T47D (cell line): ENCODE measurements around the gene INPP5B.
"Not testable (repeated sequence)": the region's sequence is repeated elsewhere in the genome, so short reads cannot be mapped to it uniquely, and the experiment has no call there.

Experiments used
- DNase-seq, 2 experiments: peaks; one replicate each; pipeline versions ENCODE4 v3.0.0 to v3.0.0-alpha.2; 2011 to 2012; ENCODE audit warnings: low read depth in 1 of 2, low spot score in 1 of 2
- JUND ChIP-seq: IDR thresholded peaks from 2 replicates; pipeline ENCODE4 v1.6.1; 2012; ENCODE audit warnings: low read depth
- in situ Hi-C: cut with HindIII; loops from 2 replicates; pipeline ENCODE4 v1.10.0; 2016; ENCODE audit warnings: low sequenced_read_pairs, low pct_unique_long_range_greater_than_20kb

Gene INPP5B

GRCh38 chr1:37919277-37919676 is 27.6 kb downstream of the INPP5B start:
- in situ Hi-C loops, result no loop called here
- TF ChIP-seq JUND, result no peak
- peak in 1 of 2 experiments; percentile 75 for DNase-seq

- in situ Hi-C loops, result no loop called here
- TF ChIP-seq JUND, result no peak
- no peak for DNase-seq
Observed at GRCh38 chr1:37915476-37916093, 31.3 kb downstream of the INPP5B start.

- no peak for DNase-seq
- no peak for TF ChIP-seq JUND
- in situ Hi-C loops, result no loop called here
Observed at GRCh38 chr1:37914719-37915475, 32.0 kb downstream of the INPP5B start.

GRCh38 chr1:37911478-37911877 is 35.4 kb downstream of the INPP5B start:
- DNase-seq, in situ Hi-C loops: not testable (repeated sequence)

- in situ Hi-C loops, DNase-seq: not testable (repeated sequence)
Observed at GRCh38 chr1:37910886-37911285, 36.0 kb downstream of the INPP5B start.

GRCh38 chr1:37908531-37908930 is 38.3 kb downstream of the INPP5B start:
- in situ Hi-C loops, DNase-seq: not testable (repeated sequence)

GRCh38 chr1:37907416-37908125 is 39.3 kb downstream of the INPP5B start:
- DNase-seq, in situ Hi-C loops: not testable (repeated sequence)

GRCh38 chr1:37906591-37906990 is 40.3 kb downstream of the INPP5B start:
- in situ Hi-C loops, DNase-seq: not testable (repeated sequence)

GRCh38 chr1:37905727-37906126 is 41.1 kb downstream of the INPP5B start:
- TF ChIP-seq JUND, result no peak
- in situ Hi-C loops, result no loop called here
- no peak for DNase-seq

- DNase-seq, in situ Hi-C loops: not testable (repeated sequence)
Observed at GRCh38 chr1:37903921-37904320, 42.9 kb downstream of the INPP5B start.

GRCh38 chr1:37902983-37903382 is 43.9 kb downstream of the INPP5B start:
- DNase-seq, result no peak
- in situ Hi-C loops, result no loop called here
- TF ChIP-seq JUND, result no peak

- TF ChIP-seq JUND, result no peak
- no peak for DNase-seq
- in situ Hi-C loops, result no loop called here
Observed at GRCh38 chr1:37901893-37902225, 45.0 kb downstream of the INPP5B start.

GRCh38 chr1:37901191-37901892 is 45.5 kb downstream of the INPP5B start:
- TF ChIP-seq JUND, result no peak
- in situ Hi-C loops, result no loop called here
- no peak for DNase-seq

- in situ Hi-C loops, DNase-seq: not testable (repeated sequence)
Observed at GRCh38 chr1:37897563-37897962, 49.3 kb downstream of the INPP5B start.
